Suprapubic skin (tissue), 4 donors: ENCODE results near the gene CHST5. TPM values are rescaled to one million over a fixed set of nuclear protein-coding genes. Genes with fewer than 3 reads are reported as not detected.
"Not testable (repeated sequence)": the region's sequence is repeated elsewhere in the genome, so short reads cannot be mapped to it uniquely, and the experiment has no call there.

Experiments used
- DNase-seq, 2 donors: peaks; one replicate each; pipeline ENCODE4 v3.0.0-alpha.2; 2019; ENCODE audit warnings: low spot score in 2 of 2
- H3K27ac ChIP-seq: fragments of 200-600 bp; sonication (generic); one replicate; pipeline ENCODE4 v1.5.1; 2019
- H3K27me3 ChIP-seq: fragments of 200-600 bp; sonication (generic); one replicate; pipeline ENCODE4 v1.5.1; 2019
- H3K36me3 ChIP-seq: fragments of 200-600 bp; sonication (generic); one replicate; pipeline ENCODE4 v1.5.1; 2019
- H3K4me1 ChIP-seq: fragments of 200-600 bp; sonication (generic); one replicate; pipeline ENCODE4 v1.5.1; 2019
- H3K4me3 ChIP-seq: fragments of 200-600 bp; sonication (generic); one replicate; pipeline ENCODE4 v1.5.1; 2019; ENCODE audit warnings: mild to moderate bottlenecking
- H3K9me3 ChIP-seq: fragments of 200-600 bp; sonication (generic); one replicate; pipeline ENCODE4 v1.5.1; 2019
- EP300 ChIP-seq: sonication (generic); formaldehyde crosslinking; IDR thresholded peaks from one replicate; pipeline ENCODE4 v1.6.1; 2017; ENCODE audit warnings: antibody characterized with exemption
- POLR2A ChIP-seq, 2 donors: fragments of 450-650 bp; IDR thresholded peaks; one replicate each; pipeline ENCODE4 v1.6.1; 2017; ENCODE audit warnings: antibody characterized with exemption in 2 of 2, mild to moderate bottlenecking in 2 of 2, moderate library complexity in 2 of 2
- POLR2AphosphoS5 ChIP-seq, 3 donors: sonication (generic); formaldehyde crosslinking; IDR thresholded peaks; one replicate each; pipeline ENCODE4 v1.6.1; 2017; ENCODE audit warnings: antibody characterized with exemption in 3 of 3
- WGBS: methylation state at CpG from one replicate; pipeline ENCODE4 v1.1.5; 2018; 5-methylcytosine and 5-hydroxymethylcytosine counted together
- total RNA-seq, 4 donors: library from RNA; depleted of rRNA; stranded (reverse); fragments of >200 nt; gene quantifications; one replicate each; pipeline ENCODE4 v1.1.0, GENCODE V29; 2016
- TF ChIP-seq, protein P1 (sequence below), 2 donors: fragments of 200-600 bp in 1 of 2; fragments of 450-650 bp in 1 of 2; sonication (generic) in 1 of 2; IDR thresholded peaks; one replicate each; pipeline ENCODE4 v1.5.1; 2016 to 2019; ENCODE audit warnings: antibody characterized with exemption in 2 of 2, mild to moderate bottlenecking in 1 of 2, moderate library complexity in 1 of 2

The CHST5 gene
- total RNA-seq, 4 donors from 2014 or later = 0.31 to 0.56 TPM; not detected in 2

- Histone ChIP-seq H3K36me3 (peaks cover 8% of the 10 kb centered on the region), H3K4me1 (no peaks in the 10 kb centered on the region), H3K9me3 (no peaks in the 10 kb centered on the region), H3K27me3 (no peaks in the 10 kb centered on the region), H3K4me3 (no peak overlapping the region), H3K27ac (no peak overlapping the region)
- no peak for DNase-seq
- 93% methylated on average over 7 of the region's 7 CpGs for WGBS
- TF ChIP-seq POLR2AphosphoS5 (IDR thresholded peaks at IDR 0.05) (no peak), POLR2A (IDR thresholded peaks at IDR 0.05) (no peak), EP300 (no peak)
- TF ChIP-seq, protein P1, sequence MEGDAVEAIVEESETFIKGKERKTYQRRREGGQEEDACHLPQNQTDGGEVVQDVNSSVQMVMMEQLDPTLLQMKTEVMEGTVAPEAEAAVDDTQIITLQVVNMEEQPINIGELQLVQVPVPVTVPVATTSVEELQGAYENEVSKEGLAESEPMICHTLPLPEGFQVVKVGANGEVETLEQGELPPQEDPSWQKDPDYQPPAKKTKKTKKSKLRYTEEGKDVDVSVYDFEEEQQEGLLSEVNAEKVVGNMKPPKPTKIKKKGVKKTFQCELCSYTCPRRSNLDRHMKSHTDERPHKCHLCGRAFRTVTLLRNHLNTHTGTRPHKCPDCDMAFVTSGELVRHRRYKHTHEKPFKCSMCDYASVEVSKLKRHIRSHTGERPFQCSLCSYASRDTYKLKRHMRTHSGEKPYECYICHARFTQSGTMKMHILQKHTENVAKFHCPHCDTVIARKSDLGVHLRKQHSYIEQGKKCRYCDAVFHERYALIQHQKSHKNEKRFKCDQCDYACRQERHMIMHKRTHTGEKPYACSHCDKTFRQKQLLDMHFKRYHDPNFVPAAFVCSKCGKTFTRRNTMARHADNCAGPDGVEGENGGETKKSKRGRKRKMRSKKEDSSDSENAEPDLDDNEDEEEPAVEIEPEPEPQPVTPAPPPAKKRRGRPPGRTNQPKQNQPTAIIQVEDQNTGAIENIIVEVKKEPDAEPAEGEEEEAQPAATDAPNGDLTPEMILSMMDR (IDR thresholded peaks at IDR 0.05) = no peak
Observed at GRCh38 chr16:75546293-75546692, 10.4 kb upstream of the CHST5 start.

GRCh38 chr16:75545879-75546278, 10.0 kb upstream of the CHST5 start:
- H3K36me3 ChIP-seq, DNase-seq, H3K27me3 ChIP-seq, H3K9me3 ChIP-seq, H3K4me1 ChIP-seq, H3K27ac ChIP-seq, H3K4me3 ChIP-seq: not testable (repeated sequence)
- 100% methylated on average over 1 of the region's 1 CpG for WGBS

- not testable (repeated sequence) for H3K4me1 ChIP-seq, H3K4me3 ChIP-seq, H3K9me3 ChIP-seq, H3K36me3 ChIP-seq, H3K27me3 ChIP-seq, DNase-seq, H3K27ac ChIP-seq
- 96% methylated on average over 8 of the region's 8 CpGs for WGBS
Observed at GRCh38 chr16:75542462-75542861, 6.6 kb upstream of the CHST5 start.

- TF ChIP-seq, protein P1 (IDR thresholded peaks at IDR 0.05) = no peak
- TF ChIP-seq EP300 (no peak), POLR2AphosphoS5 (IDR thresholded peaks at IDR 0.05) (no peak), POLR2A (IDR thresholded peaks at IDR 0.05) (no peak)
- no peak for DNase-seq
- Histone ChIP-seq H3K4me3 (no peak overlapping the region), H3K27me3 (no peaks in the 10 kb centered on the region), H3K27ac (no peak overlapping the region), H3K4me1 (no peaks in the 10 kb centered on the region), H3K36me3 (peaks cover 8% of the 10 kb centered on the region), H3K9me3 (no peaks in the 10 kb centered on the region)
- WGBS = 91% methylated on average over 5 of the region's 5 CpGs
Observed at GRCh38 chr16:75541236-75541635, 5.3 kb upstream of the CHST5 start.

DNA sequence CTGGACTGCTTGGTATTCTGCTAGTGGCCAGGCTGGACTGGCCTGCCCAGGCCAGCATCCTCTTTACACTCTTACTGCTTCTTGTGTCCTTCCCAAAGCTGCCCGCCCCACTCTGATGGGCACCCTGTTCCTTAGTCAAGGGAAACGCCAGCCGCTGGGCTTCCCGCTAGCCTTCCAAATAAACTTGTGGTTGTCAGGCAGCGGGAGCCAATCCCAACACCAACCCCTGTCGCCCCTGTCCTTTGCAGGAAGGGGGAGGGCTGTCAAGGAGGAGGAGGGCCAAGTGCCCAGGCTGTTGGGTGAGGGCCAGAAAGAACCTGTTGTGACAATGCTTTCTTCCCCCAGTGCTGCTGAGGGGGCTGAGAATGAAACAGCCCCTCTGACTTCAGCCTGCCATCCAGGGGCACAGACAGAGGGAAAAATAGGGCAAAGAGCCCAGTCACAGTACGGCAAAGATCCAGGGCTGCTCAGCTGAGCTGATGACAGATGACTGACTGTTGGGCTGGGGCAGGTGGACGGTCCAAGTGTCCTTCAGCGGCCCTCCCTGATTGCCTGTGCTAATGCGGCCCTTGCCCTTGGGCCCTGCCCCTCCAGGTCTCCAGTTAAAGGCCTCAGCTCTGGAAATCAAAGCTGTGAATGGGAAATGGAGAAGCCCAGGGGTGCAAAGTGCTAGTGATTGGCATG, 3.1 kb upstream of the CHST5 start:
- H3K36me3 ChIP-seq, H3K4me3 ChIP-seq, DNase-seq, H3K27me3 ChIP-seq, H3K4me1 ChIP-seq, H3K27ac ChIP-seq, H3K9me3 ChIP-seq: not testable (repeated sequence)
- 84% methylated on average over 7 of the region's 10 CpGs for WGBS

DNA sequence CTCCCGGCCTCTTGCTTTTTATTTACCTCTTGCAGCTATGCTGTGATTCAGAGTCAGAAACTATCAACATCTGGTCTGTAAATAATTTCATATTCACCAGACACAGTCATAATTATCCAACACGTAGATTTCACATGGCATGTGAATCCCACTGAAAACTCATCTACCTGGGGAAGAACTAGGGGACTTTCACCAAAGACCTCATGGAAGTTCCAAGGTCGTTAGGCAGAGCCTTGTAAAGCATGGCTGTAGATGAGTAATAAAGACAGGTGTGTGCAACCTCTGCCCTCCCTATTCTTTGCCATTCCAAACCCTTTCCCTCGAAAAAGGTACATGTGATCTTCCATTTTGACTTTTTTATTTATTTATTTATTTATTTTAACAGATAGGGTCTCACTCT, 1.9 kb upstream of the CHST5 start:
- no peak for DNase-seq
- H3K27ac ChIP-seq = no peak overlapping the region
- no peaks in the 10 kb centered on the region for H3K9me3 ChIP-seq
- H3K4me1 ChIP-seq = no peaks in the 10 kb centered on the region
- no peak overlapping the region for H3K4me3 ChIP-seq
- no peaks in the 10 kb centered on the region for H3K27me3 ChIP-seq
- H3K36me3 ChIP-seq = peaks cover 4% of the 10 kb centered on the region
- 94% methylated on average over 4 of the region's 4 CpGs for WGBS
- TF ChIP-seq EP300 (no peak), POLR2AphosphoS5 (IDR thresholded peaks at IDR 0.05) (no peak), POLR2A (IDR thresholded peaks at IDR 0.05) (no peak)
- TF ChIP-seq, protein P1 (IDR thresholded peaks at IDR 0.05) = no peak

- WGBS = 68% methylated on average over 30 of the region's 34 CpGs
- no peak for DNase-seq
- Histone ChIP-seq H3K27me3 (no peaks in the 10 kb centered on the region), H3K9me3 (no peaks in the 10 kb centered on the region), H3K4me1 (no peaks in the 10 kb centered on the region), H3K27ac (no peak overlapping the region), H3K36me3 (no peaks in the 10 kb centered on the region), H3K4me3 (no peak overlapping the region)
- TF ChIP-seq POLR2AphosphoS5 (IDR thresholded peaks at IDR 0.05) (no peak), EP300 (no peak), POLR2A (IDR thresholded peaks at IDR 0.05) (no peak)
- TF ChIP-seq, protein P1 (IDR thresholded peaks at IDR 0.05) = no peak
Observed at GRCh38 chr16:75535211-75535843, 581 bp downstream of the CHST5 start.
